ENCODE data around the gene SEC14L2.

SEC14L2 gene

GRCh38 chr22:30420347-30421125, 23.7 kb downstream of the SEC14L2 start:
- no peak for DNase-seq (ENCODE audit: extremely low spot score)
- POLR2A ChIA-PET, result no interaction called here
- TF ChIP-seq TARDBP (IDR thresholded peaks at IDR 0.05) (no peak), ARNT (IDR thresholded peaks at IDR 0.05) (no peak), L3MBTL2 (conservative IDR thresholded peaks at IDR 0.05) (no peak), SUZ12 (IDR thresholded peaks at IDR 0.05) (no peak), FOXK2 (IDR thresholded peaks at IDR 0.05) (no peak), FOXA1 (IDR thresholded peaks at IDR 0.05) (no peak), ZNF384 (IDR thresholded peaks at IDR 0.05) (no peak), SP1 (IDR thresholded peaks at IDR 0.05) (no peak), CTBP1 (IDR thresholded peaks at IDR 0.05; ENCODE audit: borderline replicate concordance) (no peak), LEF1 (IDR thresholded peaks at IDR 0.05; ENCODE audit: borderline replicate concordance) (no peak), HDGF (IDR thresholded peaks at IDR 0.05; ENCODE audit: borderline replicate concordance) (no peak), ELF4 (IDR thresholded peaks at IDR 0.05) (no peak), NFRKB (IDR thresholded peaks at IDR 0.05) (no peak), FOXM1 (IDR thresholded peaks at IDR 0.05; ENCODE audit: borderline replicate concordance) (no peak), BHLHE40 (IDR thresholded peaks at IDR 0.05; ENCODE audit: borderline replicate concordance) (no peak)
- TF ChIP-seq, protein P1, sequence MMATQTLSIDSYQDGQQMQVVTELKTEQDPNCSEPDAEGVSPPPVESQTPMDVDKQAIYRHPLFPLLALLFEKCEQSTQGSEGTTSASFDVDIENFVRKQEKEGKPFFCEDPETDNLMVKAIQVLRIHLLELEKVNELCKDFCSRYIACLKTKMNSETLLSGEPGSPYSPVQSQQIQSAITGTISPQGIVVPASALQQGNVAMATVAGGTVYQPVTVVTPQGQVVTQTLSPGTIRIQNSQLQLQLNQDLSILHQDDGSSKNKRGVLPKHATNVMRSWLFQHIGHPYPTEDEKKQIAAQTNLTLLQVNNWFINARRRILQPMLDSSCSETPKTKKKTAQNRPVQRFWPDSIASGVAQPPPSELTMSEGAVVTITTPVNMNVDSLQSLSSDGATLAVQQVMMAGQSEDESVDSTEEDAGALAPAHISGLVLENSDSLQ (IDR thresholded peaks at IDR 0.05), result no peak
- CTCF ChIA-PET, result no interaction called here

- ChIA-PET POLR2A (interaction anchor here (0.6 to 5.9 kb wide), 11 partner anchors 9 to 170 kb away, joined by 3 to 85 read pairs (median 4); partner anchors contain the start of genes CCDC157, PES1, RNF215 and SEC14L2), CTCF (no interaction called here)
- TF ChIP-seq, protein P1 (IDR thresholded peaks at IDR 0.05), result peak; percentile 61
- TF ChIP-seq FOXM1 (IDR thresholded peaks at IDR 0.05; ENCODE audit: borderline replicate concordance) (no peak), ZNF384 (IDR thresholded peaks at IDR 0.05) (no peak), L3MBTL2 (conservative IDR thresholded peaks at IDR 0.05) (no peak), FOXK2 (IDR thresholded peaks at IDR 0.05) (no peak)
- no peak for DNase-seq (ENCODE audit: extremely low spot score)
Observed at GRCh38 chr22:30421695-30422480, 25.1 kb downstream of the SEC14L2 start.

DNA sequence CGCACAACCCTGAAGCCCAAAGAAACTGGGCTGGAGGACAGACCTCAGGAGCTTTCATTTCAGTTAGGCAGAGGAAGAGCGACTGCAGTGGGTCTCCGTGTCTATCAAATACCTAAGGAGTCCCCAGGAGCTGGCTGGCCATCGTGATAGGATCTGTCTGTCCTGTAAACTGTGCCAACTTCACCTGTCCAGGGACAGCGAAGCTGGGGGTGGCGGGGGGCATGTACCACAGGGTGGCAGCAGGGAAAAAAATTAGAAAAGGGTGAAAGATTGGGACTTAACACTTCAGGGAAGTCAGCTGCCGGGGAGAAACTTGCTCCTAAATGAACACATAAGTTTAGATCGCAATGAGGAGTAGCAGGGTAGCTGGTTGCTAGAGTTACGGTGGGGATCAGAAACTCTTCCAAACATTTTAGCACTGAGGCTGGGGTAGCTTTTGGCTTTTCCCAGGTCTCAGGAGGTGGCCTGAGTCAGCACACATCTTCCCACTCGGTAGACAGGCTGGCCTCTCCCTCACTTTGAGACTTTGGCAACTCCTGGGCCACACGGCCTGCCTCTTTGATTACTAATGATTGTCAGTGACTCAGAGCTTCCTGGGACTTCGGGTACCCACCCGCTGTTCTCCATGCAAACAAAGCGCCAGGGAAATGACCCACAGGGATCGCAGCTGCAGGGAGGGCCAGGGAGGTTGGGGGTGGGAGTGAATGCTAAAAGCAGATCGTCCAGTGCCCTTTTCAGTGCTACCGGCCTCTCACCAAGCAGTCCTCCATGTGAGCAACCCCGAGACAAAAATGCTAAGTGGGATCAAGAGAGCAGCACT, 25.9 kb downstream of the SEC14L2 start:
- no peak for DNase-seq (ENCODE audit: extremely low spot score)
- no peak for TF ChIP-seq NFRKB (IDR thresholded peaks at IDR 0.05)
- TF ChIP-seq SP1 (IDR thresholded peaks at IDR 0.05), result no peak
- no peak for TF ChIP-seq FOXA1 (IDR thresholded peaks at IDR 0.05)
- no peak for TF ChIP-seq FOXK2 (IDR thresholded peaks at IDR 0.05)
- TF ChIP-seq L3MBTL2 (conservative IDR thresholded peaks at IDR 0.05), result no peak
- TF ChIP-seq, protein P1 (IDR thresholded peaks at IDR 0.05), result no peak
- no peak for TF ChIP-seq SUZ12 (IDR thresholded peaks at IDR 0.05)
- TF ChIP-seq ZNF384 (IDR thresholded peaks at IDR 0.05), result no peak
- TF ChIP-seq BHLHE40 (IDR thresholded peaks at IDR 0.05; ENCODE audit: borderline replicate concordance), result no peak
- no peak for TF ChIP-seq FOXM1 (IDR thresholded peaks at IDR 0.05; ENCODE audit: borderline replicate concordance)
- TF ChIP-seq LEF1 (IDR thresholded peaks at IDR 0.05; ENCODE audit: borderline replicate concordance), result no peak
- no peak for TF ChIP-seq TARDBP (IDR thresholded peaks at IDR 0.05)
- no peak for TF ChIP-seq ARNT (IDR thresholded peaks at IDR 0.05)
- POLR2A ChIA-PET, result interaction anchor here (0.6 to 5.9 kb wide), 18 partner anchors 8 to 169 kb away, joined by 3 to 85 read pairs (median 6); partner anchors contain the start of genes CCDC157, PES1, RNF215 and SEC14L2
- CTCF ChIA-PET, result interaction anchor here (0.6 to 1.3 kb wide), 3 partner anchors 14 to 20 kb away, joined by 3 to 4 read pairs (median 3); no protein-coding TSS in a partner anchor

GRCh38 chr22:30423301-30423958, 26.6 kb downstream of the SEC14L2 start:
- TF ChIP-seq FOXA1 (IDR thresholded peaks at IDR 0.05) (no peak), L3MBTL2 (conservative IDR thresholded peaks at IDR 0.05) (peak; percentile 83), ELF4 (IDR thresholded peaks at IDR 0.05) (peak; percentile 36; the same call in 1 of the 2 replicates)
- CTCF ChIA-PET, result interaction anchor here (0.6 to 1.7 kb wide), 10 partner anchors 9 to 136 kb away, joined by 3 to 7 read pairs (median 4); partner anchors contain the start of genes CCDC157, SEC14L2 and SF3A1

More at GRCh38 chr22:30423301-30423958, 26.6 kb downstream of the SEC14L2 start:
- POLR2A ChIA-PET, result interaction anchor here (0.6 to 5.9 kb wide), 23 partner anchors 9 to 227 kb away, joined by 3 to 85 read pairs (median 4); partner anchors contain the start of genes CCDC157, RNF215, SEC14L2 and SF3A1
- no peak for DNase-seq (ENCODE audit: extremely low spot score)

Data from HEK293T (cell line).